Epidermal melanocyte (primary cell): ENCODE data around the gene DNAJC24.

Experiments used
- DNase-seq: peaks from one replicate; pipeline ENCODE4 v3.0.0; 2011; ENCODE audit warnings: low spot score; ENCODE audit not compliant: insufficient read length

The DNAJC24 gene

GRCh38 chr11:31480930-31481329, 111.3 kb downstream of the DNAJC24 start:
- DNase-seq = no peak
